Dendritic cell treated with granulocyte-macrophage colony-stimulating factor and Interleukin-4, amounts not matched to agents 40 ng/mL and 50 ng/mL, for 4 days (primary cell): ENCODE results near the gene MRPL12.
"Not testable (repeated sequence)": the region's sequence is repeated elsewhere in the genome, so short reads cannot be mapped to it uniquely, and the experiment has no call there.

Experiments used
- H3K27ac Mint-ChIP-seq: one replicate; pipeline ENCODE4 v1.8.0; 2022; ENCODE audit warnings: mild to moderate bottlenecking, mixed read lengths
- H3K27me3 Mint-ChIP-seq: one replicate; pipeline ENCODE4 v1.8.0; 2022; ENCODE audit warnings: mild to moderate bottlenecking, mixed read lengths
- H3K36me3 Mint-ChIP-seq: one replicate; pipeline ENCODE4 v1.8.0; 2022; ENCODE audit warnings: low read depth, mixed read lengths
- H3K4me1 Mint-ChIP-seq: one replicate; pipeline ENCODE4 v1.8.0; 2022; ENCODE audit warnings: low read depth, mixed read lengths
- H3K4me3 Mint-ChIP-seq: one replicate; pipeline ENCODE4 v1.8.0; 2022; ENCODE audit warnings: mild to moderate bottlenecking, moderate library complexity, mixed read lengths
- H3K9me3 Mint-ChIP-seq: one replicate; pipeline ENCODE4 v1.8.0; 2022; ENCODE audit warnings: mixed read lengths
- intact Hi-C: fragments of 100-400 bp; cut with micrococcal nuclease; formaldehyde crosslinking; loops from one replicate; pipeline ENCODE4 v1.15.0; 2022

Gene MRPL12

GRCh38 chr17:81672504-81672903 lies 30.7 kb upstream of the MRPL12 start:
- H3K9me3 Mint-ChIP-seq = no peaks in the 10 kb centered on the region
- no peak overlapping the region for H3K4me3 Mint-ChIP-seq
- peaks cover 27% of the 10 kb centered on the region for H3K4me1 Mint-ChIP-seq
- intact Hi-C loops = no loop called here
- peaks cover 81% of the 10 kb centered on the region for H3K36me3 Mint-ChIP-seq
- H3K27me3 Mint-ChIP-seq = no peaks in the 10 kb centered on the region
- H3K27ac Mint-ChIP-seq = no peak overlapping the region

- H3K4me1 Mint-ChIP-seq = peaks cover 22% of the 10 kb centered on the region
- no peak overlapping the region for H3K27ac Mint-ChIP-seq
- no peaks in the 10 kb centered on the region for H3K9me3 Mint-ChIP-seq
- peaks cover 76% of the 10 kb centered on the region for H3K36me3 Mint-ChIP-seq
- H3K4me3 Mint-ChIP-seq = no peak overlapping the region
- intact Hi-C loops = no loop called here
- H3K27me3 Mint-ChIP-seq = no peaks in the 10 kb centered on the region
These were observed 30.2 kb upstream of the MRPL12 start for GRCh38 chr17:81672954-81673353.

- H3K27me3 Mint-ChIP-seq = no peaks in the 10 kb centered on the region
- peaks cover 69% of the 10 kb centered on the region for H3K36me3 Mint-ChIP-seq
- intact Hi-C loops = no loop called here
- H3K4me3 Mint-ChIP-seq = no peak overlapping the region
- H3K4me1 Mint-ChIP-seq = peaks cover 14% of the 10 kb centered on the region
- H3K9me3 Mint-ChIP-seq = no peaks in the 10 kb centered on the region
- no peak overlapping the region for H3K27ac Mint-ChIP-seq
These were observed 29.5 kb upstream of the MRPL12 start for GRCh38 chr17:81673561-81674258.

- H3K4me3 Mint-ChIP-seq, H3K27ac Mint-ChIP-seq, intact Hi-C loops, H3K9me3 Mint-ChIP-seq, H3K27me3 Mint-ChIP-seq: not testable (repeated sequence)
- Mint-ChIP-seq H3K4me1 (peaks cover 11% of the 10 kb centered on the region), H3K36me3 (peaks cover 68% of the 10 kb centered on the region)
These were observed 27.5 kb upstream of the MRPL12 start for GRCh38 chr17:81675515-81676221.

- no peak overlapping the region for H3K4me3 Mint-ChIP-seq
- H3K27me3 Mint-ChIP-seq = no peaks in the 10 kb centered on the region
- intact Hi-C loops = no loop called here
- peaks cover 68% of the 10 kb centered on the region for H3K36me3 Mint-ChIP-seq
- H3K27ac Mint-ChIP-seq = no peak overlapping the region
- H3K9me3 Mint-ChIP-seq = no peaks in the 10 kb centered on the region
- peaks cover 11% of the 10 kb centered on the region for H3K4me1 Mint-ChIP-seq
These were observed 26.3 kb upstream of the MRPL12 start for GRCh38 chr17:81676906-81677305.

- Mint-ChIP-seq H3K4me3 (no peak overlapping the region), H3K27ac (no peak overlapping the region), H3K9me3 (no peaks in the 10 kb centered on the region), H3K27me3 (no peaks in the 10 kb centered on the region), H3K4me1 (peaks cover 29% of the 10 kb centered on the region), H3K36me3 (peaks cover 50% of the 10 kb centered on the region)
- intact Hi-C loops = no loop called here
These were observed 23.0 kb upstream of the MRPL12 start for GRCh38 chr17:81680150-81680549.

- Mint-ChIP-seq H3K4me3 (no peak overlapping the region), H3K27me3 (no peaks in the 10 kb centered on the region)
These were observed 21.5 kb upstream of the MRPL12 start for GRCh38 chr17:81681672-81682071.

GRCh38 chr17:81682565-81683207 lies 20.5 kb upstream of the MRPL12 start:
- H3K4me3 Mint-ChIP-seq = peak overlapping the region; percentile 85
- peaks cover 42% of the 10 kb centered on the region for H3K4me1 Mint-ChIP-seq
- peaks cover 71% of the 10 kb centered on the region for H3K36me3 Mint-ChIP-seq
- H3K27ac Mint-ChIP-seq = peak overlapping the region; percentile 81
- H3K9me3 Mint-ChIP-seq = no peaks in the 10 kb centered on the region
- intact Hi-C loops = loop anchor here (1.0 kb wide), 1 partner anchor 20 kb away; no protein-coding TSS in a partner anchor
- H3K27me3 Mint-ChIP-seq = no peaks in the 10 kb centered on the region

More at GRCh38 chr17:81681672-81682071, 21.5 kb upstream of the MRPL12 start:
- Mint-ChIP-seq H3K9me3 (no peaks in the 10 kb centered on the region), H3K27ac (no peak overlapping the region), H3K36me3 (peaks cover 61% of the 10 kb centered on the region), H3K4me1 (peaks cover 34% of the 10 kb centered on the region)
- intact Hi-C loops = loop anchor here (1.0 kb wide), 1 partner anchor 21 kb away; no protein-coding TSS in a partner anchor

GRCh38 chr17:81683208-81683583 lies 20.0 kb upstream of the MRPL12 start:
- Mint-ChIP-seq H3K36me3 (peaks cover 76% of the 10 kb centered on the region), H3K27ac (peak overlapping the region; percentile 81), H3K4me1 (peaks cover 42% of the 10 kb centered on the region), H3K27me3 (no peaks in the 10 kb centered on the region), H3K4me3 (peak overlapping the region; percentile 85), H3K9me3 (no peaks in the 10 kb centered on the region)
- intact Hi-C loops = no loop called here

GRCh38 chr17:81683584-81684441 lies 19.4 kb upstream of the MRPL12 start, which contains the start of the genes ARL16 and HGS:
Gene ARL16 (minus strand): TSS chr17:81683797. CDS start chr17:81683753, 44 bp downstream.
Gene HGS (plus strand): TSS chr17:81684011. CDS start chr17:81684067, 56 bp downstream.
- Mint-ChIP-seq H3K27me3 (no peaks in the 10 kb centered on the region), H3K27ac (peak within 1 kb of the TSS; percentile 81), H3K4me3 (peak within 1 kb of the TSS; percentile 85), H3K4me1 (peaks cover 42% of the 10 kb centered on the region), H3K36me3 (peaks cover 83% of the 10 kb centered on the region), H3K9me3 (no peaks in the 10 kb centered on the region)
- intact Hi-C loops = no loop called here

- Mint-ChIP-seq H3K27me3 (no peaks in the 10 kb centered on the region), H3K27ac (peak overlapping the region; percentile 81), H3K4me1 (peaks cover 42% of the 10 kb centered on the region), H3K9me3 (no peaks in the 10 kb centered on the region), H3K36me3 (peaks cover 83% of the 10 kb centered on the region), H3K4me3 (peak overlapping the region; percentile 85)
- intact Hi-C loops = no loop called here
These were observed 18.7 kb upstream of the MRPL12 start for GRCh38 chr17:81684442-81684911.

- Mint-ChIP-seq H3K4me1 (peaks cover 39% of the 10 kb centered on the region), H3K4me3 (peak overlapping the region; percentile 85), H3K27ac (peak overlapping the region; percentile 81), H3K36me3 (peaks cover 83% of the 10 kb centered on the region), H3K9me3 (no peaks in the 10 kb centered on the region), H3K27me3 (no peaks in the 10 kb centered on the region)
- intact Hi-C loops = no loop called here
These were observed 18.1 kb upstream of the MRPL12 start for GRCh38 chr17:81685108-81685507.

GRCh38 chr17:81686614-81687013 lies 16.6 kb upstream of the MRPL12 start:
- H3K4me3 Mint-ChIP-seq = no peak overlapping the region
- peaks cover 83% of the 10 kb centered on the region for H3K36me3 Mint-ChIP-seq
- no peaks in the 10 kb centered on the region for H3K9me3 Mint-ChIP-seq
- no peaks in the 10 kb centered on the region for H3K27me3 Mint-ChIP-seq
- intact Hi-C loops = no loop called here
- peaks cover 38% of the 10 kb centered on the region for H3K4me1 Mint-ChIP-seq
- no peak overlapping the region for H3K27ac Mint-ChIP-seq
